IMR-90 (cell line): Measurements from ENCODE around the gene RUNX3. TPM values are rescaled to one million over a fixed set of nuclear protein-coding genes. Genes with fewer than 3 reads are reported as not detected.

ENCODE experiments used
- ATAC-seq: fragments of 200-7000 bp; cut with Tn5 transposase; 2 replicates; pipeline ENCODE4 v1.9.1; 2020; ENCODE audit warnings: low read depth, mild to moderate bottlenecking, moderate library complexity
- BruUV-seq: library from RNA; stranded (reverse); fragments of 400-500 nt; replicated peaks from 2 replicates; lab custom pipeline; 2021; lab: Mats Ljungman, UMichigan
- CTCF ChIA-PET: fragments of 300-600 bp; formaldehyde crosslinking; extraction: SDS; loops from one replicate; lab custom pipeline; 2021; ENCODE audit warnings: antibody characterized with exemption; lab: Yijun Ruan, JAX
- POLR2A ChIA-PET: fragments of 300-600 bp; sonication (Branson Sonifier 250); formaldehyde crosslinking; loops from one replicate; lab custom pipeline; 2022; ENCODE audit warnings: antibody characterized with exemption; ENCODE audit not compliant: unreplicated experiment; lab: Charles Lee
- DNase-seq: peaks from one replicate; pipeline ENCODE4 v3.0.0; 2013
- H2AFZ ChIP-seq: replicated peaks from 2 replicates; pipeline ENCODE3; 2013; ENCODE audit warnings: low read length, mild to moderate bottlenecking; ENCODE audit not compliant: poor library complexity
- H2AK5ac ChIP-seq: 2 replicates; pipeline ENCODE4 v1.6.1; 2013; ENCODE audit warnings: low read depth, low read length, inconsistent platforms
- H2AK9ac ChIP-seq: replicated peaks from 2 replicates; pipeline ENCODE3; 2013; ENCODE audit warnings: mild to moderate bottlenecking, low read depth, low read length, moderate library complexity; ENCODE audit not compliant: poor library complexity
- H2BK120ac ChIP-seq: 2 replicates; pipeline ENCODE4 v1.6.1; 2013; ENCODE audit warnings: low read depth, low read length, inconsistent platforms
- H2BK15ac ChIP-seq: 3 replicates; pipeline ENCODE4 v1.6.1; 2013; ENCODE audit warnings: low read depth, low read length, inconsistent platforms
- H2BK20ac ChIP-seq: 2 replicates; pipeline ENCODE4 v1.6.1; 2013; ENCODE audit warnings: low read depth, mild to moderate bottlenecking, inconsistent platforms, low read length, moderate library complexity
- H2BK5ac ChIP-seq: 2 replicates; pipeline ENCODE4 v1.6.1; 2013; ENCODE audit warnings: mild to moderate bottlenecking, low read depth, low read length, inconsistent platforms; ENCODE audit not compliant: poor library complexity, severe bottlenecking
- H3K14ac ChIP-seq: replicated peaks from 2 replicates; pipeline ENCODE4 v1.6.1; 2013; ENCODE audit warnings: low read depth, low read length, inconsistent platforms
- H3K18ac ChIP-seq: 2 replicates; pipeline ENCODE4 v1.6.1; 2013; ENCODE audit warnings: low read depth, low read length, control low read depth
- H3K23ac ChIP-seq: 2 replicates; pipeline ENCODE4 v1.6.1; 2013; ENCODE audit warnings: low read depth, low read length, inconsistent platforms
- H3K27ac ChIP-seq: 2 replicates; pipeline ENCODE4 v1.5.1; 2013; ENCODE audit warnings: mild to moderate bottlenecking, control low read depth, low read length; ENCODE audit not compliant: insufficient read depth
- H3K27me3 ChIP-seq: 2 replicates; pipeline ENCODE4 v1.6.1; 2013; ENCODE audit warnings: low read length; ENCODE audit not compliant: control insufficient read depth, insufficient read depth
- H3K36me3 ChIP-seq: 2 replicates; pipeline ENCODE4 v1.6.1; 2013; ENCODE audit warnings: low read length, mixed read lengths; ENCODE audit not compliant: control insufficient read depth, insufficient read depth
- H3K4ac ChIP-seq: 2 replicates; pipeline ENCODE4 v1.6.1; 2013; ENCODE audit warnings: low read depth, low read length, inconsistent platforms
- H3K4me1 ChIP-seq: 2 replicates; pipeline ENCODE4 v1.6.1; 2013; ENCODE audit warnings: low read length, mixed read lengths; ENCODE audit not compliant: control insufficient read depth, insufficient read depth
- H3K4me2 ChIP-seq: 2 replicates; pipeline ENCODE4 v1.6.1; 2013; ENCODE audit warnings: low read depth, mild to moderate bottlenecking, control low read depth, low read length, moderate library complexity
- H3K4me3 ChIP-seq: 2 replicates; pipeline ENCODE4 v1.5.1; 2013; ENCODE audit warnings: low read depth, mild to moderate bottlenecking, control low read depth, low read length, moderate library complexity; ENCODE audit not compliant: insufficient read depth
- H3K56ac ChIP-seq: 2 replicates; pipeline ENCODE4 v1.6.1; 2013; ENCODE audit warnings: low read length, inconsistent platforms; ENCODE audit not compliant: insufficient read depth; ENCODE audit errors: extremely low read depth
- H3K79me1 ChIP-seq, 2 experiments: 2 replicates each; pipeline ENCODE4 v1.6.1; 2013; ENCODE audit warnings: low read length in 2 of 2, inconsistent platforms in 1 of 2, low read depth in 1 of 2
- H3K9ac ChIP-seq: 2 replicates; pipeline ENCODE4 v1.6.1; 2013; ENCODE audit warnings: low read depth, low read length, control low read depth
- H3K9me1 ChIP-seq: 2 replicates; pipeline ENCODE4 v1.6.1; 2013; ENCODE audit warnings: low read length, inconsistent platforms; ENCODE audit not compliant: insufficient read depth
- H3K9me3 ChIP-seq: 2 replicates; pipeline ENCODE4 v1.6.1; 2013; ENCODE audit warnings: low read length; ENCODE audit not compliant: control insufficient read depth, insufficient read depth
- H4K20me1 ChIP-seq: 2 replicates; pipeline ENCODE4 v1.6.1; 2013; ENCODE audit warnings: low read length, inconsistent platforms; ENCODE audit not compliant: insufficient read depth
- H4K5ac ChIP-seq: 2 replicates; pipeline ENCODE4 v1.6.1; 2013; ENCODE audit warnings: mild to moderate bottlenecking, low read depth, low read length, control low read depth
- H4K8ac ChIP-seq, 2 experiments: 2 replicates each; pipeline ENCODE4 v1.6.1; 2013; ENCODE audit warnings: low read depth in 2 of 2, low read length in 2 of 2, control low read depth in 1 of 2, inconsistent platforms in 1 of 2
- H4K91ac ChIP-seq: 2 replicates; pipeline ENCODE4 v1.6.1; 2013; ENCODE audit warnings: low read depth, low read length, inconsistent platforms; ENCODE audit not compliant: insufficient read depth
- BHLHE40 ChIP-seq: fragments of 150-350 bp; IDR thresholded peaks from 2 replicates; pipeline ENCODE4 v1.6.1; 2016; ENCODE audit warnings: mild to moderate bottlenecking, low read depth, low read length
- CEBPB ChIP-seq: IDR thresholded peaks from 2 replicates; pipeline ENCODE4 v1.6.1; 2012; ENCODE audit warnings: low read depth, low read length, improper control_type of control experiment
- CTCF ChIP-seq: conservative IDR thresholded peaks from 2 replicates; pipeline ENCODE4 v1.5.1; 2012; ENCODE audit warnings: mild to moderate bottlenecking, low read depth, low read length, improper control_type of control experiment
- ELK1 ChIP-seq: fragments of 150-350 bp; IDR thresholded peaks from 2 replicates; pipeline ENCODE4 v1.6.1; 2016; ENCODE audit warnings: low read depth, mild to moderate bottlenecking, low read length, moderate library complexity, borderline replicate concordance
- MAZ ChIP-seq: IDR thresholded peaks from 2 replicates; pipeline ENCODE4 v1.6.1; 2012; ENCODE audit warnings: low read depth, mild to moderate bottlenecking, low read length, improper control_type of control experiment, moderate library complexity, borderline replicate concordance
- NFE2L2 ChIP-seq: fragments of 150-350 bp; IDR thresholded peaks from 2 replicates; pipeline ENCODE4 v1.6.1; 2016; ENCODE audit warnings: low read depth, mild to moderate bottlenecking, low read length
- RAD21 ChIP-seq: IDR thresholded peaks from 2 replicates; pipeline ENCODE4 v1.6.1; 2012; ENCODE audit warnings: low read length, improper control_type of control experiment
- RCOR1 ChIP-seq: IDR thresholded peaks from 2 replicates; pipeline ENCODE4 v1.6.1; 2012; ENCODE audit warnings: mild to moderate bottlenecking, low read length, improper control_type of control experiment; ENCODE audit not compliant: insufficient replicate concordance
- RFX5 ChIP-seq: IDR thresholded peaks from 2 replicates; pipeline ENCODE4 v1.8.0; 2012; ENCODE audit warnings: low read depth, mild to moderate bottlenecking, low read length, moderate library complexity
- SMC3 ChIP-seq: fragments of 150-350 bp; IDR thresholded peaks from 2 replicates; pipeline ENCODE4 v1.6.1; 2016; ENCODE audit warnings: low read depth, mild to moderate bottlenecking, antibody characterized with exemption, low read length, moderate library complexity
- USF2 ChIP-seq: fragments of 150-350 bp; IDR thresholded peaks from 2 replicates; pipeline ENCODE4 v1.6.1; 2017; ENCODE audit warnings: mild to moderate bottlenecking, antibody characterized with exemption, low read length, low read depth
- WGBS, 2 experiments: methylation state at CpG; one replicate each; pipeline versions ENCODE4 v1.1.5 to v1.1.7; 2013; ENCODE audit warnings: missing lambda C conversion rate in 2 of 2; ENCODE audit not compliant: insufficient read length in 1 of 2; ENCODE audit errors: extremely low coverage in 2 of 2; 5-methylcytosine and 5-hydroxymethylcytosine counted together
- dilution Hi-C: fragments of 300-500 bp; cut with HindIII; formaldehyde crosslinking; loops from one replicate; pipeline ENCODE4 v1.14.3; 2018; ENCODE audit warnings: low sequenced_read_pairs; ENCODE audit not compliant: unreplicated experiment
- in situ Hi-C: fragments of 300-500 bp; cut with MboI; formaldehyde crosslinking; loops from 3 replicates; pipeline ENCODE4 v1.14.3; 2019; ENCODE audit warnings: low sequenced_read_pairs, inconsistent platforms, mixed read lengths
- intact Hi-C: fragments of 100-400 bp; cut with micrococcal nuclease; formaldehyde crosslinking; loops from 2 replicates; pipeline ENCODE4 v1.10.0; 2022
- polyA plus RNA-seq, 3 experiments: library from polyadenylated mRNA; depleted of rRNA; stranded (reverse); fragments of >200 nt; gene quantifications; 2 replicates each; pipeline ENCODE4 v1.2.3, GENCODE V29; 2012; ENCODE audit warnings: low replicate concordance in 1 of 3
- total RNA-seq: library from RNA; depleted of rRNA; stranded (reverse); fragments of >200 nt; gene quantifications from 2 replicates; pipeline ENCODE4 v1.2.3, GENCODE V29; 2012

The RUNX3 gene
- total and polyA plus RNA-seq, 2 of the 4 experiments (the other 2 are of a cell fraction): 0.07 TPM; not detected in 1

DNA sequence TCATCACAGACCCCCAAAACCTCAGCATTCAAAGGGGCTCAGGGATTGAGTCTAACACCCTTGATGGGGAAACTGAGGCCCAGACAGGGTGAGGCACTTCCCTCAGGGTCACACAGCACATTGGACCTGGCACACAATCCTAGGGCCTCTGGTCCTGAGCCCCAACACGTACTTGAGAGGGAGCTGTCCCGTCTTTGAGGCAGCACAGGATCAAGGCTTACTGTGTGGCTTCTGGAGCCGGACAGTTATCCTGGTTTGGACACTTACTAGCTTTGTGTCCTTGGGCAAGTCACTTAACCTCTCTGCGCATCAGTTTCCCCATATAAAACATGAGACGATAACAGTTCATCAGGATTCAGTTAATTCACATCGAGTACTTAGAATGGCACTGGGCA is 26.5 kb downstream of the RUNX3 start:
- TF ChIP-seq SMC3: no peak
- no peak for TF ChIP-seq RCOR1
- TF ChIP-seq CTCF: no peak
- no peak for TF ChIP-seq MAZ
- TF ChIP-seq BHLHE40: no peak
- no peak for TF ChIP-seq USF2
- no peak for TF ChIP-seq ELK1
- TF ChIP-seq NFE2L2: no peak
- TF ChIP-seq CEBPB: no peak
- TF ChIP-seq RAD21: no peak
- no peak for TF ChIP-seq RFX5
- no peak overlapping the region for H3K27ac ChIP-seq
- no peaks in the 10 kb centered on the region for H3K9me1 ChIP-seq
- H2AFZ ChIP-seq: no peak overlapping the region
- no peaks in the 10 kb centered on the region for H3K36me3 ChIP-seq
- H3K23ac ChIP-seq: no peak overlapping the region
- ATAC-seq (no peak), DNase-seq (no peak)
- WGBS, 2 experiments: 73% methylated on average over 6 of the region's 6 CpGs; no CpG with 5 or more reads in 1 of the 2 experiments
- no peak overlapping the region for H4K5ac ChIP-seq
- no peak overlapping the region for H3K4ac ChIP-seq
- no peak overlapping the region for H2AK9ac ChIP-seq
- no peaks in the 10 kb centered on the region for H4K20me1 ChIP-seq
- H3K18ac ChIP-seq: no peak overlapping the region
- no peak overlapping the region for H4K8ac ChIP-seq
- no peak overlapping the region for H2BK5ac ChIP-seq
- H2BK15ac ChIP-seq: no peak overlapping the region
- peaks cover 1% of the 10 kb centered on the region; the same call in 1 of the 2 replicates for H3K9me3 ChIP-seq
- intact Hi-C loops: no loop called here
- H3K56ac ChIP-seq: no peak overlapping the region
- dilution Hi-C loops: no loop called here
- H4K91ac ChIP-seq: no peak overlapping the region
- no peaks in the 10 kb centered on the region for H3K79me1 ChIP-seq
- no peak overlapping the region for H2BK20ac ChIP-seq
- no peak overlapping the region for H3K4me2 ChIP-seq
- H2BK120ac ChIP-seq: no peak overlapping the region
- H2AK5ac ChIP-seq: no peak overlapping the region
- BruUV-seq: no TSS peak
- H3K14ac ChIP-seq: no peak overlapping the region
- in situ Hi-C loops: no loop called here
- ChIA-PET POLR2A (no interaction called here), CTCF (no interaction called here)
- H3K4me3 ChIP-seq: no peak overlapping the region
- H3K9ac ChIP-seq: no peak overlapping the region
- no peaks in the 10 kb centered on the region for H3K4me1 ChIP-seq
- peaks cover 39% of the 10 kb centered on the region for H3K27me3 ChIP-seq
